Stimulated activated CD8-positive, alpha-beta memory T cell treated with anti-CD3 and anti-CD28 coated beads, Interleukin-4, amount 100 ng/mL, for 1 hour (primary cell): ENCODE results near the gene DENND4B.
"Not testable (repeated sequence)": the region's sequence is repeated elsewhere in the genome, so short reads cannot be mapped to it uniquely, and the experiment has no call there.

Source experiments
- DNase-seq, 2 donors: peaks; one replicate each; pipeline ENCODE4 v3.0.0-alpha.2; 2020; ENCODE audit warnings: low read depth in 2 of 2, low spot score in 1 of 2

DENND4B gene

DNA sequence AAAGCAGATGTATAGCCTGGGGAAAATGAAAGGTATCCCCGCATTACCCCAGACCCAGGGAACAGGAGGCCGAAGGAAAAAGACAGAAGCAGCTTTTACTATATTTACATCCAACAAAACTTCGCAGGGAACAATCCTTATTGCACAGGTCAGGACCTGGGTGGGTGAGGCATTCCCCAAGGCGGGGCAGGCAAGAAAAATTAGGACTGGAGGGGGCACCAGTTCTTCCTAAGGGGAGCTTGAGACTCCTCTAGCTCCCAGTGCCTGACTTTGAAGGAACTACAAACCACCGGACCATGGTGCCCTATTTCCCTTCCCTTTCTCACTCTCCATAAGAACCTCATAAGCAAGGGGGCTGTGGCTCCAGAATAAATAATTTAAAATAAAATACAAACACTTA, 17.1 kb downstream of the DENND4B start:
- no peak for DNase-seq

DNA sequence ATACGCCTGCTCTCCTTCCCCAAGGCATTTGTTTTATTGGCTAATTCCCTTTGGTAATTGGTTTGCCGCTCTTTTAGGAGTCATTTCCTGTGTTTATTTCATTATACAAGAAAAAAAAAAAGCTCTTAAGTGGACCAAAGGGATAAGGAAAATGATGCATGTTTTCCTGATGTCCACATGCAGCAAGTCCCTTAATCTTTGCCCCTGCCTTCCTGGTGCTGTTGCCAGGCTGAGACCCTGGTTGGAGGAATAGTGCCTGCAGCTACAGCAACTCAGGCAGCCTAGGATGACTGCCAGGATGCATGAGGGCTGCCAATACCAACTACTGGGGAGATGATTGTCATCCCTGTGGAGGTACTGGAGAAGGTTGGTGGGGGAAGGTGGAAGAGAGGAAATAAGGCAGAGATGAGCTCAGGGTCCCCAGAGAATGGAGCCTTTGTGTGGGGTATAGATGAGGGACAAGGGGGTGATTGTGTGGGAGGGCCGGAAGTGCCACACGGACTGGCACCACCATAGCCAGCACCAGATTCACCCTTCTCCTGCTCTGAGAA, 17.7 kb downstream of the DENND4B start:
- DNase-seq, result no peak

DNA sequence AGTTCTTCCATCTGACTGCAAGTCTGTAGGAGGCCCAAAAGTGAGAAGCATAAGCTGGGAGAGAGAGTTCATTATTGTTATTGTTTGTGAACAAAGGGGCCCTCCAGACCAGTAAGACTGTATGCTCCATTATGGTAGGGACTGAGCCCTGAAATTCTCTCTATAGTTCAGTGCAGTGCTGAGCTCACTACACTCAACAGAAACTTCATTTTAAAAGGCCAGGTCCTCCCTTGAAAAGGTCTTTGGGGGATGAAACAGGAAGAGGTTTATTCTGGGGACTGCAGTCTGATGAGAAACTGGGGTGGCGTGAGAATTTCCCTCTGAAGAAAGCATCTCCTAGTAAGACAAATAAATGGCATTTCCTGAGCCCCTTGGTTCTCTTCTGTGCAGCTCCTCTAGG, 18.3 kb downstream of the DENND4B start:
- DNase-seq, result no peak

DNA sequence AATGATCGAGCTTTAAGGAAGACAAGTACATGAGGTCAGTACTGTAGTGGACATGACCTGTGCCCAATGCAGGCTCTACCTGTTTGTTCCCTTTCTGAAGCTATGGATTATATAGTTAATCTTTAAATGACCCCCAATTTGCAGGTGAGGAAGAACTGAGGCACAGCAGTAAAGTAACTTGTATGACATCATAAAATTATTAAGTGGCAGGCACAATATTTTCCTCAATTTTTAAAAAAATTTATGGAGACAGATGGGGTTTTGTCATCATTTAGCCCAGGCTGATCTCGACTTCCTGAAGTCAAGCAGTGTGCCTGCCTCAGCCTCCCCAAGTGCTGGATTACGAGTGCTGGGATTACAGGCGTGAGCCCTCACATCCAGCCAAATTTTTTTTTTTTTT, 20.1 kb downstream of the DENND4B start:
- no peak for DNase-seq

DNA sequence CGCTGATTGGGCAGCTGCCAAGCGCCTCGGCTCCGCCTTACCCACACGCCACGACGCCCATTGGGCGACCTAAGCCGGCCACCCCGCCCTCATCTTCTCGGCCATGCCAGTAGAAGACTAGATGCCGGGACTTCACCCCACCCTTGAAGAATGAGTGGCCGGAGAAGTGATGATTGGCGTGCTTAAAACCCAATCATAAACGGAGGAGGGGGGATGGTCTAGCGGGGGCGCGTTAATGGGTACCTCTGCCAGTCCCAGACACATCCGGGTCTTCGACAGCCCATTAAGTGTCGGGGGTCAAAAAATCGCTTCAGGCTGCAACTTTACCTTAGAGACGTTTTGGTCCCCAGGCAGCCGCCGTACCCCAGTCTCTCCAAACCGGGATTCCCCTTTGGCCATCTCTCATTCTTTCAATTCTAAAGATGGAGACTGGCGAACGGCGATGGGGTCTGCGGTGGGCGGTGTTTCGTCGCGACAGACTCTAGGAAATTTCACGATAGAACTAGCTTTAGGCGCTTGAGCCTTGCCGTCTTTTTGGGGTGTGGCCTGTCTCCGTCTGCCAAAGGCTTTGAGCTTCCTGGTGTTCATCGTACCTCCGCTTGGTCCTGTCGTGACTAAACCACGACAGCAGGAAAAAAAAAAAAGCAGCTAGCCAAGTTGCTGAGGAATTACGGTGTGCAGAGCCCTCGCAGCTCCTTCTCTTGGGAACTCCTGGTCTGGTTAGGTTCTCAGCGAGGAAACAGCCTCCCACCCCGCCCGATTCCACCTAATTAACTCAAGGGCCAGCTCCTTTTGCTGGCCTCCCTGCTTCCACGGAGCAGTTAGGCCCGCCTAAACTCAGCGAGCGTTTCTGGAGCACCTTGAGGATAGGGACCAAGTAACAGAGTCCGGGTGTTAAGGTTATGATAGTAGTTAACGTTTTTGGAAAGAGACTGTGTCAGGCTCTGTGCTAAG, 23.3 kb downstream of the DENND4B start, which contains the start of gene GATAD2B:
GATAD2B (minus strand) TSS at position 1 of the 954 bp plus-strand sequence. CDS start 94,625 bp downstream, outside the sequence.
- DNase-seq, result peak; percentile 92 to 97

DNA sequence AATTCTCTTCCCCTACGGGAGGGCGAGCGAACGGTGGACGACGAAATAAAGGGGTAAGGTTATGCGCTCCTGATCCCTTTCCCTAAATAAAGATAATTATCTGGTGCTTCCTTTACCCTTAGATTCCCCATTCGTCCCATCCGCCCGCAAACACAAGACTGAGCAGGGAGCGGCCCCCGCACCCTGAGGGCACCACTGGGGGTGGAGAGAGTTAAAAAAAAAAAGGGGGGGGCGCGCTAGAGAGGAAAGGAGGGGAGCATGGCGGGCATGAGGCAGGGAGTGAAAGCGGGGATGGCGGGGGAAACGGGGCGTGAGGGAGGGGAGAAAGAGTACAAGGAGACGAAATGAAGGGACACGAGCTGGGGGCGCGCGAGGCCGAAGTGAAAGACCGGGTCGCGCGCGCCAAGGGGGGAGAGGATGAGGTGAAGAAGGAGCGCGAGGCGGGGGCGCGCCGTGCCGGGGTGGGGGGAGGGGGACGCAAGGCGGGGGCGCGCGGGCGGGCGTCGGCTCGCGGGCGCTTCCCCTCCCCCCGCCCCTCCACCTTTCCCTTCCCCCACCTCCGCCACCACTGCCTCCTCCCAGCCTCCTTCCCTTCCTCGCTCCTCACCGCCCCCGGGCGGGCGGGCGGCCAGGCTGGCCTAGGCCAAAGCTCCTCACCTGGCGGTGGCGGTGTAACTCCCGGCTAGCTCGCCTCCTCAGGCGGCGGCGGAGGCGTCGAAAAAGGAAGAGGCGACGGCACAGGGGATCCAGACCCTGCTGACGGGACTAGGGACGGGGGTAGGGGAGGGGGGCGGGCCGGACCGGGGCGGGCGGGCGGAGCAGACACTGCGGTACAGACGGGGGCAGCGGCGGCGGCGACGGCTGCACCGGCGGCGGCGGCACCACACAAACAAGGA, 24.2 kb downstream of the DENND4B start:
- DNase-seq, result peak; percentile 31 to 35

DNA sequence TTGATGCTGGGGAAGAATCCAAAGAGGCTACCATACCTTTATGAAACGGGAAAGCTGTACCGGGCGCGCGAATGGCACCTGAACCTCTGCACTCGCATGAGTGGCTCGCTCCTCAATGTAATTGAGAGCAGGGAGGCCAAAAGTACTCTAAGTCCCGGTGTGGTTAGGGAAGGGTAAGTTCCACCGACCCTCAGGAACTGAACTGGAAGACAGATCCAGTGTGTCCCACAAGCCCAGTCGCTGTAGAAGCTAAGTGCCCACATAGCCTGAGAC, 24.8 kb downstream of the DENND4B start:
- no peak for DNase-seq

DNA sequence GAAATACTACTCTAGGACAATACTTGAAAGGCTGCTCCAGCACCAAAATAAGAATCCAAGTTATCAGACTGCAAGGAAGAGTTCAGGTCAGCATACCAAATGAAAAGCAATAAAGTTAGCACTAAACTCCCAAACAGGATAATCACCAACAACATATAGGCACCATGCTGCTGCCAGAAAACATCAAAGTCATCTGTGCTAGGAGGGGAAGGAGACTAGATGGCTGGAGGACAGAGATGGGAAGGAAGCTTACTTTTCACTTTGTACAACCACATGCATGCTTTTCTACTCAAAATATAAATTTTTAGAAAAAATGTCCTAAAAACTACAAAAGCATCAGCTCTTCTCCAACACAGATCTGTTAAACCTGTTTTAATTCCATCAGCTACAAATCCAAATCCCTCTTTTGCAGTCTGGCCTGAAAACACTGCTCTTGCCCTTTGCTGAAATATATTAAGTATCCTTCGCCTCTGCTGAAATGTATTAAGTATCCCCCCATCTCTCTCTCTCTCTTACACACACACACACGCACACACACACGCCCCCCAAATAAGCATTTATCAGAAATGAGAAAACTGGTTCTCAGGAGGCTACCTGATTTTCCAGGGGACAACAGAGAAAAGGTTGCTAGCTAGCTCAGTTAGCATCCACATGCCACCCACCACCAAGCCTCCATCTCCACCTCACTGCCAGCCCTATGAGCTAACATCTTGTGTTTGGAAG, 25.3 kb downstream of the DENND4B start:
- DNase-seq, result no peak

DNA sequence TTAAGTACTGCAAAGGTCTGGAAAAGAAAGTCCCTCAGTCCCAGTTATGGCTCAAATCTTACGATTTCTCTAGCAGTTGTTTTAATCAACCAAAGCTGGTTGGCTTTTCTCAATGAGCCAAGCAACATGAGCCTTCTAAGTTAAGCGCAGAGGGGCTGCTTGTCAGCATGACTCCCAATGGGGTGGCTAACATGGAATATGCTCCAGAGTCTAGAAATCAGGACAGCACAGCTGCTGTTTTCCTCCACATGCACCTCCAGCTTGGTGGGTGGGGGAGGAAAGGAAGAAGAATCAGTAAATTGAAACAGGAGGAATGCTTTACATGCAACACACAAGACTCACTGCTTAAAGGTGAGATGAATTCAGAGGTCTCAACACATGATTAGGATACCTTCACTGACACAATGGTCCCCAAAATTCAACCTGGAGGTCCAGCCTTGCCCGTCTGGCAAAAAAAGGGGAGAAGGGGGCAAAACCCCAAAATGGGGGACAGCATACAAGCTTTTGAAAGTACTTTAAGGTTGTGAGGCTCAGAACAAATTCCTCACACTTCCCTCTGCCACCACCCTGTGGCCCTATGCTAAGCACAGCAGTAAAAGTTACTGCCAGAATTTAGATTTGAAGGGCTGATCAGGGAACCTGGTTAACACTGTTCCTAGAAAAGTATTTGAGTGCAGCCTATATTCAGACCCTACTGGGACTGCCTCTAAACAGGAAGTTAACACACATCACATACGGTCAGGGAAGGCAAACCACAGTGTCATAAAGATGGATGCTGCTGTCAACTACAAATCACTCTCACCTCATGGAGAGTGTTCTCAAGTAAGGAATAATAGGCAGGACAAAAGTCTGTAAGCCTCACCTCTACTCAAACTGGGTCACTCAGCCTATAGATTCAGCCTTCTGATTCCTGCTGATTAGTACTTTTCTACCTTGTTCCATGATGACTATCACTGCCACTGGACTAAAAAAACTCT, 26.4 kb downstream of the DENND4B start:
- DNase-seq, result no peak

DNA sequence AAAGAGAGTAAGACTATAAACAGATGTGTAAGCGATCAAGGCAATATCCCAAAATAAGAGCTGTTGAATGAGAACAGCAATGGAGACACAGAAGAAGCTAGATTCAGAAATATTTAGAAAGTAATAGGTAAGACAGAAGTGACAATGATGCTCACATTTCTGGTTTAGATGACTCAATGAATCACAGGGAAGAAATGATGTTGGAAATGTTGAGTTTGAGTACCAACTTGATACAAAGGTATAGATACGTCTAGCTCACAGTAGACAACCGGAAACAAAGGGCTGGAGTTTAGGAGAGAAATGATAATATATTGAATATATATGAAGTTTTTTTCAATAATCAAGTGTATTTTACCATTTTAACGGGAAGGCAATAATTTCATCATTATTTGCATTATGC, 30.2 kb downstream of the DENND4B start:
- DNase-seq, result no peak

DNA sequence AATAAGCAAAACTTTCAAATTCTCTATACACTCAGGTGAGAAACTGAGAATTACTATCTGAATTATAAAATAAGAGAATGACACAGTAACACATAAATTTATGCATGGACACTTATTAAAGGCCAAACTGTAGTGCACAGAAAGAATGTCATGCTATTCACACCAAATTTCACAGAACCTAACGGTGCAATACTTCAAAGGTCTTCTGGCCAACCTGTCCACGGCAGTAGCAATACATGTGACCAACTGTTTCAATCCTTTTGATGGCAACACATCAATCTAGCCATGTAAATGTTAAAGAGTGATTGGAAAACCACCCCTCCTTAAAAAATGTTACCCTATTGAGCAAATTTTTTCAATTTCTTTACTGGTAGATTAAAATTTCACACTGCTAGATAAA, 34.2 kb downstream of the DENND4B start:
- DNase-seq, result no peak

DNA sequence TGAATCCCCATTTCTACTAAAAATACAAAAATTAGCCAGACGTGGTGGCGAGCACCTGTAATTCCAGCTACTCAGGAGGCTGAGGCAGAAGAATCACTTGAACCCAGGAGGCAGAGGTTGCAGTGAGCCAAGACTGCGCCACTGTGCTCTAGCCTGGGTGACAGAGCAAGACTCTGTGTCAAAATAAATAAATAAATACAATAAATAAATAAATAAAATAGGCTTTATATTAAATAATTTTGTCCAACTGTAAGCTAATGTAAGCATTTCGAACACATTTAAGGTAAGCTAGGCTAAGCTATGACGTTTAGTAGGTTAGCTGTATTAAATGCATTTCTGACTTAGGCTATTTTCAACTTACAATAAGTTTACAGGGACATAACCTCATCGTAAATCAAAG, 36.0 kb downstream of the DENND4B start:
- not testable (repeated sequence) for DNase-seq

DNA sequence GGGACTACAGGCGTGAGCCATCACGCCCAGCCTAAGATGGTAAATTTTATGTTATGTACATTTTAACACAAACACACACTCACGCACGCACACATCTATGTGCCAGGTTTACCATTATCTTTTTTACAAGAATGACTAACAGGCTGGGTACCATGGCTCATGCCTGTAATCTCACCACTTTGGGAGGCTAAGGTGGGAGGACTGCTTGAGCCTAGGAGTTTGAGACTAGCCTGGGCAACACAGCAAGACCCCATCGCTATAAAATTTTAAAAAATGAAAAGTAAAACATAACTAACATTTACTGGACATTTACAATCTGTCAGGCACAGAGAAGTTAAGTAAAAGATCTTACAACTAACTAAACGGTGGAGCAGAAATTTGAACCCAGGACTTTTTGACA, 38.4 kb downstream of the DENND4B start:
- no peak for DNase-seq

DNA sequence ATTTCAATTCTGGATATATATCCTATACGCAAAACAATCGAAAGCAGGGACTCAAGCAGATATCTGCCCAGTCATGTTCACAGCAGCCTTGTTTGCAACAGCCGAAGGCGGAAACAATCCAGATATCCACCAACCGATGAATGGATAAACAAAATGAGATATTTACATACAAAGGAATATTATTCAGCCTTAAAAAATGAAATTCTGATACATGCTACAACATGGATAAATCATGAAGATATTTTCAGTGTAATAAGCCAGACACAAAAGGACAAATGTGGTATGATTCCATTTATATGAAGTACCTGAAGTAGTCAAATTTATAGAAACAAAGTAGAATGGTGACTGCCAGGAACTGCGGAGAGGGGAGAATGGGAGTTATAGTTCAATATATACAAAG, 39.4 kb downstream of the DENND4B start:
- DNase-seq, result no peak

DNA sequence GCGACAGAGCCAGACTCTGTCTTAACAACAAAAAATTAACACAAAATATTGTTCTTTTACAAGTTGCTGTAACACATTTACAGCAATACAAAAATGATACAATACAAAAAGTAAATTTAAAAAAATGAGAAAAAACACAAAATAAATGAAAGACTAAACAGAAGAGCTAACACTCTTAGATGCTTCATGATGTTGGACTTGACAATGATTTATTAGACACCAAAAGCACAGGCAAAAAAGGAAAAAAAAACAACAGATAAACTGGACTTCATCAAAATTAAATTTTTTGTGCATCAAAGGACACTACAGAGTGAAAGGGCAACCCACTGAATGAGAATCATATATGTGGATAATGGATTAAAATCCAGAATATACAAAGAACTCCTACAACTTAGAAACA, 40.1 kb downstream of the DENND4B start:
- DNase-seq, result no peak

DNA sequence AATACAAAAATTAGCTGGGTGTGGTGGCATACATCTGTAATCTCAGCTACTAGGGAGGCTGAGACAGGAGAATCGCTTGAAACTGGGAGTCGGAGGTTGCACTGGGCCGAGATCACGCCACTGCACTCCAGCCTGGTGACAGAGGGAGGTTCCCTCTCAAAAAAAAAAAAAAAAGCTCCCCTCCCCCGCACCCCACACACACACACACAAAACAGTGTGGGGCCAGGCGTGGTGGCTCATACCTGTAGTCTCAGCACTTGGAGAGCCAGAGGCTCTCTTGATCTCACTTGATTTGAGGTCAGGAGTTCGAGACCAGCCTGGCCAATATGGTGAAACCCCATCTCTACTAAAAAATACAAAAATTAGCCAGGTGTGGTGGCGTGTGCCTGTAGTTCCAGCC, 40.6 kb downstream of the DENND4B start:
- DNase-seq, result not testable (repeated sequence)

DNA sequence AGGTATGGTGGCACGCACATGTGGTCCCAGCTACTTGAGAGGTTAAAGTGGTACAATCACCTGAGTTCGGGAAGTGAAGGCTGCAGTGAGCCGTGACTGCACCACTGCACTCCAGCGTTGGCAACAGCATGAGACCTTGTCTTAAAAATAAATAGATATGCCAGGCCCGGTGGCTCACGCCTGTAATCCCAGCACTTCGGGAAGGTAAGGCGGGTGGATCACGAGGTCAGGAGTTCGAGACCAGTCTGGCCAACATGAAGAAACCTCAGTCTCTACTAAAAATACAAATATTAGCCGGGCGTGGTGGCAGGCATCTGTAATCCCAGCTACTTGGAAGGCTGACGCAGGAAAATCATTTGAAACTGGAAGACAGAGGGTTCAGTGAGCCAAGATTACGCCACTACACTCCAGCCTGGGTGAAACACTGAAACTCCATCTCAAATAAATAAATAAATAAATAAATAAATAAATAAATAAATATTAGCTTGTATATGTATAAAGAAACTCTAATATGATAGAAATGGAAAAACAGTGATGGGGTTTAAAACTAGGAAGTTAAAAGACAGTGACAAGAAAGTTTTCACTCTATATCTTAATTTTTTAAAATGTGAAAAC, 42.6 kb downstream of the DENND4B start:
- no peak for DNase-seq

DNA sequence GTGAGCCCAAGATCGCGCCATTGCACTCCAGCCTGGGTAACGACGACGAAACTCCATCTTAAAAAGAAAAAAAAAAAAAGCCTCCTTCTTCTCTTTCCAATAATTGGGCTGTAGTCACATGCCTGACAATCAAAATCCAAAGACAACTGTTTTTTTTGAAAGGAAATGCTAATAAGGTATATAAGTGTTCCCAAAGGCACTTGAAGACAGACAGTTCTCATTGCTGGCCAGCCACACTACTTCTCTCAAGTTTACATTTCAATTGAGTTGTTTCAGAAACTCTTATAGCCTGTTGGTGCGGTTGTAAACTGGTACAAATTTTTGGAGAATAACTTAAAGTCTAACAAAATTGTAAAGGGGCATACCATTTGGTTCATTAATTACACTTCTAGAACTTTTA, 47.0 kb downstream of the DENND4B start:
- DNase-seq, result no peak

DNA sequence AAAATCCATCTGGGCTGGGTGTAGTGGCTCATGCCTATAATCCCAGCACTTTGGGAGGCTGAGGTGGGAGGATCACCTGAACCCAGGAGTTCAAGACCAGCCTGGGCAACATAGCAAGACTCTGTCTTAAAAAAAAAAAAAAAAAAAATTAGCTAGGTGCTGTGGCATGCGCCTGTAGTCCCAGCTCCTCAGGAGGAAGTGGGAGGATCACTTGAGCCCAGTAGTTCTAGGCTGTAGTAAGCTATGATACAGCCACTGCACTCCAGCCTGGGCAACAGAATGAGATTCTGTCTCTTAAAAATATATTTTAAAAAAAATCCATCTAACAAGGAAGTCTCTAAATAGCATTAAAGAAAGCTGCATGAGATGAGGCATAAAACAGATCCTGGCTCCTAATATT, 50.7 kb downstream of the DENND4B start:
- not testable (repeated sequence) for DNase-seq

DNA sequence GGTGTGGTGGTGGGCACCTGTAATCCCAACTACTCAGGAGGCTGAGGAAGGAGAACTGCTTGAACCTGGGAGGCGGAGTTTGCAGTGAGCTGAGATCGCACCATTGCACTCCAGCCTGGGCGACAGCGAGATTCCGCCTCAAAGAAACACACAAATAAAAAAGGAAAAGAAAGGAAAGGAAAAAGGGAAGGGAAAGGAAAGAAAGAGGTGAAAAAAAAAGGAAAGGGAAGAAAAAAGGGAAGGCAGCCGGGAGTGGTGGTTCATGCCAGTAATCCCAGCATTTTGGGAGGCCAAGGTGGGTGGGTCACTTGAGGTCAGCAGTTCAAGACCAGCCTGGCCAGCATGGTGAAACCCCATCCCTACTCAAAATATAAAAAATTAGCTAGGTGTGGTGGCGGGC, 55.5 kb downstream of the DENND4B start:
- not testable (repeated sequence) for DNase-seq
